HG02642 (cell line): Measurements from ENCODE around the gene SCARB1.
"Not testable (repeated sequence)": the region's sequence is repeated elsewhere in the genome, so short reads cannot be mapped to it uniquely, and the experiment has no call there.

ENCODE experiments used
- ATAC-seq: cut with Tn5 transposase; IDR thresholded peaks from one replicate; pipeline ENCODE4 v1.9.1; 2021; ENCODE audit warnings: mild to moderate bottlenecking; ENCODE audit not compliant: unreplicated experiment, poor library complexity

SCARB1 gene

DNA sequence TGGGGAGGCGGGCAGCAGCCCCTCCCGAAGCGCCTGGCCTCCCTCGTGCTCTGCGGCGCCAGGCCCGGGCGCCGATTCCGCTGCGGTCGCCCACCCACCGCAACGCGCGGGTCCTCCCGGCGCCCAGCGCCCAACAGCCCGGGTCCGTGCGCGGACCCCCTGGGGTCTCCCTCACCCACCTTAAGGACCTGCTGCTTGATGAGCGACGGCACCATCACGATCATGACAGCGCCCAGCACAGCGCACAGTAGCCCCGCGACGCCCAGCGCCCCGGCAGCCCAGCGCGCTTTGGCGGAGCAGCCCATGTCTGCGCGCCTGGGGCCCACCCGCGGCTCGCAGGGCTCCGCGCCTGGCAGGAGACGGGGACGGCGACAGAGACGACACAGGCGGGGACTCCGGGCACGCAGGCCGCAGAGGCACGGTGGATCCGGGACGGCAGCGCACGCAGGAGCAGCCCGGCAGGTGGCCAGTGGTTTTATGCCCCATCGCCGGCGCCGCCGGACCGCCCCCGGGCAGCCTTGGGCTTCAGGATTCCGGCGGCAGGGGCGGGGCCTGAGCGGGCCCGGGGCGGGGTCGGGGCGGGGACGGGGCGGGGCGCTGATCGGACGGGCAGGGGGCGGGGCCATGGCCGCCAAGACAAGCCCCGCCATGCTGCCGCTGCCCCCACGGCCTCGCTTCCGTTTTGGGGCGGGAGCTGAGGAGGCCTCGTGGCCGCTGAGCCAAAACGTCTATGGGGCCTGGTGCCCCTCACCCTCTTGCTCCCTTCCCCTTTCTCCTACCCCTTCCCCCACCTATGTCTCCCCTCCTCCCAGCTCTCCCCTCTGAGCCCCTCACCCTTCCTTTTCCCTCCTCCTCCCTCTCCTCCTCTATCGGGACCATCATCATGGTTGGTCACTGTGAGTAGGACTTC lies at the start of gene SCARB1:
SCARB1 (minus strand) TSS at position 449 of the 910 bp plus-strand sequence; CDS start at position 305, 144 bp downstream.
- peak; percentile 77 for ATAC-seq

DNA sequence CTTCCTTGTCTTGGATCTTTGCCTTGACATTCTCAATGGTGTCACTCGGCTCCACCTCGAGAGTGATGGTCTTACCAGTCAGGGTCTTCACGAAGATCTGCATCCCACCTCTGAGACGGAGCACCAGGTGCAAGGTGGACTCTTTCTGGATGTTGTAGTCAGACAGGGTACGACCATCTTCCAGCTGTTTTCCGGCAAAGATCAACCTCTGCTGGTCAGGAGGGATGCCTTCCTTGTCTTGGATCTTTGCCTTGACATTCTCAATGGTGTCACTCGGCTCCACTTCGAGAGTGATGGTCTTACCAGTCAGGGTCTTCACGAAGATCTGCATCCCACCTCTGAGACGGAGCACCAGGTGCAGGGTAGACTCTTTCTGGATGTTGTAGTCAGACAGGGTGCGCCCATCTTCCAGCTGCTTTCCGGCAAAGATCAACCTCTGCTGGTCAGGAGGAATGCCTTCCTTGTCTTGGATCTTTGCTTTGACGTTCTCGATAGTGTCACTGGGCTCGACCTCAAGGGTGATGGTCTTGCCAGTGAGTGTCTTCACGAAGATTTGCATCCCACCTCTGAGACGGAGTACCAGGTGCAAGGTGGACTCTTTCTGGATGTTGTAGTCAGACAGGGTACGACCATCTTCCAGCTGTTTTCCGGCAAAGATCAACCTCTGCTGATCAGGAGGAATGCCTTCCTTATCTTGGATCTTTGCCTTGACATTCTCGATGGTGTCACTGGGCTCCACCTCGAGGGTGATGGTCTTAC lies 49.0 kb upstream of the SCARB1 start:
- ATAC-seq: not testable (repeated sequence)

- ATAC-seq: not testable (repeated sequence)
Observed at GRCh38 chr12:124911521-124911920, 47.9 kb upstream of the SCARB1 start.

GRCh38 chr12:124910561-124911478 lies 47.2 kb upstream of the SCARB1 start:
- ATAC-seq: no peak

DNA sequence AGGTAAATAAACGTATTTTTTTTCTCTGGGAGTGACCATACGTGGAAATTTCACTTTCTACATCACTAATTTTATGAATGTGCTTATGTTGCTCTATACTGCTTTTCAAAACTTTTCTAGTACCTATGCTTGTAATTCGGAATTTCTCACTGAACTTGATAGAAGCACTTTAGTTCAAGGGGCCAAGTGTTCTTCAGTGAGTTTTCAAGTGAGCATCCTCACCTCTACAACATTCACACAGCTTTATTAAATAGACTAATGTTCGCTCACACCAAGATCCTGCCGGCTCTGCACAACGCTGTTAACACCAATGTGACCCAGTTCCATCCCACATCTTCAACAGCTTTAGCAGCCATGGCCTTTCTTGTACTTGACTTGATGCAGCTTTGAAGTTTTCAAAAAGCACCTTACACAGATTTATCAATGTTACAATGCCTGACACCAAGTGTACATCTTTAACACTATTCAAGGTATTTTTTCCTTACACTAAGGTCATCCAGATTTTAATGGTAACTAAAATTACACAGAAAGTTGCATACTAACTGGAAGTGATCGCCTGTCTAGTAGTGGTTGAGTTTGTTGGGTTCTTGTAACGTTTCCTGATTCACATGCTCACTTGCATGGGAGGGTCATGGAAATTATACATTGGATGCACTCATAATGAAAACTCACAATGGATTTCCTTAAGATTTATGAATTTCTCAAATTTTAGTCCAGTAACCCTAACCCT lies 46.3 kb upstream of the SCARB1 start:
- no peak for ATAC-seq

- ATAC-seq: peak; percentile 77
Observed at GRCh38 chr12:124906606-124907261, 43.1 kb upstream of the SCARB1 start.

DNA sequence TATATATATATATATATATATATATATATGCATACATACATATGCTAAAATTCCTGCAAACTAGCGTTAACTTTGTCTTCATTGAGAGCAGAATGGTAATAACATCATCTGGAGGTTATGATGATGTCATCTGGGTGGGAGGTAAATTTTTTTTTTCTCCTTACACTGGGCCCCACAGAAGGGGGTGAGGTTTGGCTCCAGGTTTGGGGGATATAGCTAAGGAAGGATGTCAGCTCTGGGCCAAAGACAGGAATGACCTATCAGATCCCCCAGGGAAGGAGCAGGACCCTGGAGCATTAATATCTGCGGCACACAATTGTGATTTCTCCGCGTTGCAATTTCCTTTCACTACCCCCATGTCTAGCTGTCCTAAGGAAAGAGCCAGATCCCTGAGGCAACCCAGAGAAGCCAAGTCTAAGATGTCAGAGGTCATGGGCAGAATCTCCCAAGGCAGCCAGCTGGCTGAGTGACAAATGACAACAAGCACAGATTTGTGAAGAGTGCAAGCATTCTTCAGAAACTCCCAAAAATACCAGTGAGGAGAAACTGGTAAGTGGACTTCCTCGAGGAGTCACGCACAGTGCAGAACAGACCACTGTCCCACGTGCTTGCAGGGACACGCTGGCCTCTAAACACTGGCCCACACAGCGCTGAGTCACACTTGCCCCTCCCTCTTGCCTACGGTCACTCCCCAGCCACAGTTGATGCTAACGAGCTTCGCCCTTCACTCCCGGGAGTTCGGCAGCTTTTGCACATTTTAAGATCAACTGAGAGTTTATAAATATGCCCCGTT lies 40.8 kb upstream of the SCARB1 start:
- no peak for ATAC-seq

DNA sequence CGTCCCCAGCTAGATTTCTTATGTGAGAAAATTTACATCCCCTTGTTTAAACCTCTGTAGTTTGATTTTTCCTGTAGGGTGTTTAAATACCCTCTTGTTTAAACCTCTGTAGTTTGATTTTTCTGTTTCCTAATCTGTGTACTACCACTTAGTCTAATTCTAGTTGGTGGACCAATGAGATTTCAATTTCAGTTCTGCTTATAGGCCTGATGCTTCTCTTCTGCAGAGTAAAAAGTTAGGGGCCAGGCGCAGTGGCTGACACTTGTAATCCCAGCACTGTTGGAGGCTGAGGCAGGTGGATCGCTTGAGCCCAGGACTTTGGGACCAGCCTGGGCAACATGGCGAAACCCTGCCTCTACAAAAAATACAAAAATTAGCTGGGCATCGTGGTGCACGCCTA lies 39.3 kb upstream of the SCARB1 start:
- ATAC-seq: no peak

DNA sequence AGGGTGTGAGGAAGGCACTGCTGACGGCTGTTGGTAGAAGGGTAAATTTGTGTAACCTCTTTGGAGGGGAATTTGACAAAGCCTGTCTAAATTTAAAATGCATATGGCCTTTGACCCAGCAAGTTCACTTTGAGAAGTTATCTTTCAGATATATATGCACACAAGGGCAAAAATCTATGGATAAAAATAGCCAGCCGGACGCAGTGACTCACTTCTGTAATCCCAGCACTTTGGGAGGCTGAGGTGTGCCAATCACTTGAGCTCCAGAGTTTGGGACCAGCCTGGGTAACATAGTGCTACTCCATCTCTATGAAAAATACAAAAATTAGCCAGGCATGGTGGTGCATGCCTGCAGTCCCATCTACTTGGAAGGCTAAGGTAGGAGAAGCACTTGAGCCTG lies 37.3 kb upstream of the SCARB1 start:
- no peak for ATAC-seq

DNA sequence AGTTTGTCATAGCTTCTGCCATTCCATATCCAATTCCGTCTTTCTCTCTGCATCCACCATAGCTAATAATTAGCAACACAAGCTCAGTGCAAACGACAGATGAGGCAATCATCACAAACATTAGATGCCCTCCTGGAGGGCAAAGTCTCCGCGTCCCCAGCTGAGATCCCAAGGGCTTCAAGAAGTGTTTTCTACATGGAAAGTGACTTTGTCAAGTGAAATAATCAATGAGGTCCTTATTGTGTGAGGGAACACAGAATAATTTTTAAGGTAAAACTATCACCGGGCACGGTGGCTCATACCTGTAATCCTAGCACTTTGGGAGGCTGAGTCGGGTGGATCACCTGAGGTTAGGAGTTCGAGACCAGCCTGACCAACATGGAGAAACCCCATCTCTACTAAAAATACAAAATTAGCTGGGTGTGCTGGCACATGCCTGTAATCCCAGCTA lies 36.7 kb upstream of the SCARB1 start:
- ATAC-seq: not testable (repeated sequence)

DNA sequence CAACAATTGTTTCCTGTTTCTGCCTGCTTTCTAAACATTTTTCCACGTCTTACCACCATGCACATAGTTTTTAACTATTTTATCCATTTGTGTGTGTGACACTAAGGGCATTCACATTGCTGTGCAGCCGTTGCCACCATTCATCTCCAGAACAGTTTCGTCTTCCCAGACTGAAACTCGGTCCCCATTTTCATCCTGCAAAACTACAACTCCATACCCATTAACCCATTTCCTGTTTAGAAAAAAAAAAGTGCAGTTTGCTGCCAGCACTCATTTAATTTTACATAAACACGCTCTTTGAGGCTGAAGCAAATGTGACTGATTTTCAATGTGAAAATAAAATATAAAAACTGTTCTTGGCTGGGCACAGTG lies 35.2 kb upstream of the SCARB1 start:
- ATAC-seq: no peak

- peak; percentile 61 for ATAC-seq
Observed at GRCh38 chr12:124898200-124898922, 34.7 kb upstream of the SCARB1 start.

DNA sequence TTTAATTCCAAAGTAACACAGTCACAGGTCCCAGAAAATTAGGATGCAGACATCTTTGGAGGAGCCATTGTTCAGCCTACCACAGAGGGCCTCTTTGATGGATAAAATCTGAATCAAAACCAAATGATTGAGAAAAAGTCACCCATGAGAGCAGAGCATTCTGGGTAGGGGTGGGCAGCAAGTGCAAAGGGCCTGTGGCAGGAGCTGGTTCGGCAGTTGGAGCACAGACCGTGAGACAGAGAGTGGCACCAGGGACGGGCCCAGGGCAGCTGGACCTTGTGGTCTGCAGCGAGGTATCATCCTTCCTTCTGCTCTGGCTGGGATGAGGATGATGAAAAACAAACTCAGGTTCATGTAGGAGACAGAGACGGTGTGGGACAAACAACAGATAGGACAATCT lies 32.8 kb upstream of the SCARB1 start:
- ATAC-seq: no peak

- ATAC-seq: peak; percentile 40
Observed at GRCh38 chr12:124893792-124894516, 30.3 kb upstream of the SCARB1 start.

DNA sequence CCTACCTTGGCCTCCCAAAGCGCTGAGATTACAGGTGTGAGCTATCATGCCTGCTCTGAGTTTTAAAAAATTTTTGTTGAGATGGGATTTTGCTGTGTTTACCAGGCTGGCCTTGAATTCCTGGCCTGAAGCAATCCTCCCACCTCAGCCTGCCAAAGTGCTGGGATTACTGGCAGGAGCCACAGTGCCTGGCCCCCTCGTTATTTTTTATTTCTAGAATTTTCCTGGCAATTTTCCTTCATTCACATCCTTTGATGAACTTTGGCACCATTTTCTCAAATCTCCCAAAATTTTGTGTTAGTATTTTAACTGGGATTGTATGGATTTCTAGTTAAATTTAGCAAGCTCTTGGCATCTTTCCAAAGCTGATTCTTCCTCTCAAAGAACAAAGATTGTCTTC lies 24.6 kb upstream of the SCARB1 start:
- ATAC-seq: no peak

- ATAC-seq: not testable (repeated sequence)
Observed at GRCh38 chr12:124887766-124888165, 24.1 kb upstream of the SCARB1 start.
